ENCODE results near the gene ALG10. TPM values are rescaled to one million over a fixed set of nuclear protein-coding genes. Genes with fewer than 3 reads are reported as not detected.

ALG10 gene
- polyA plus RNA-seq, 1 of the 3 experiments (the other 2 are of a cell fraction) = 2.3 TPM

GRCh38 chr12:33988913-33989312, 33.4 kb upstream of the ALG10 start:
- no peaks in the 10 kb centered on the region for H3K79me2 ChIP-seq (ENCODE audit: insufficient read depth)
- ChIA-PET CTCF (no interaction called here), POLR2A (no interaction called here)
- no peak overlapping the region for H3K9ac ChIP-seq
- no peaks in the 10 kb centered on the region for H3K9me2 ChIP-seq
- WGBS (ENCODE audit: low lambda C conversion rate) = 2% methylated on average over 3 of the region's 3 CpGs
- H3K4me2 ChIP-seq = no peak overlapping the region
- TF ChIP-seq ELF1 (IDR thresholded peaks at IDR 0.05) (no peak), MXI1 (IDR thresholded peaks at IDR 0.05; ENCODE audit: low read depth, low read length) (no peak), CTCF (IDR thresholded peaks at IDR 0.05) (no peak), ZBTB33 (IDR thresholded peaks at IDR 0.05; ENCODE audit: borderline replicate concordance, low read depth) (no peak), RAD21 (IDR thresholded peaks at IDR 0.05; ENCODE audit: low read length) (no peak), USF2 (IDR thresholded peaks at IDR 0.05; ENCODE audit: borderline replicate concordance, low read depth, low read length) (no peak), EZH2phosphoT487 (IDR thresholded peaks at IDR 0.05; ENCODE audit: borderline replicate concordance, low read depth) (no peak), EP300 (IDR thresholded peaks at IDR 0.05; ENCODE audit: borderline replicate concordance in 1 of 2, low read depth in 1 of 2, low read length in 1 of 2) (no peak), TAF1 (IDR thresholded peaks at IDR 0.05; ENCODE audit: borderline replicate concordance, low read depth, low read length) (no peak)
- TF ChIP-seq, protein P1, sequence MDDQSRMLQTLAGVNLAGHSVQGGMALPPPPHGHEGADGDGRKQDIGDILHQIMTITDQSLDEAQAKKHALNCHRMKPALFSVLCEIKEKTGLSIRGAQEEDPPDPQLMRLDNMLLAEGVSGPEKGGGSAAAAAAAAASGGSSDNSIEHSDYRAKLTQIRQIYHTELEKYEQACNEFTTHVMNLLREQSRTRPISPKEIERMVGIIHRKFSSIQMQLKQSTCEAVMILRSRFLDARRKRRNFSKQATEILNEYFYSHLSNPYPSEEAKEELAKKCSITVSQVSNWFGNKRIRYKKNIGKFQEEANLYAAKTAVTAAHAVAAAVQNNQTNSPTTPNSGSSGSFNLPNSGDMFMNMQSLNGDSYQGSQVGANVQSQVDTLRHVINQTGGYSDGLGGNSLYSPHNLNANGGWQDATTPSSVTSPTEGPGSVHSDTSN (IDR thresholded peaks at IDR 0.05) = no peak
- TF ChIP-seq, protein P2, sequence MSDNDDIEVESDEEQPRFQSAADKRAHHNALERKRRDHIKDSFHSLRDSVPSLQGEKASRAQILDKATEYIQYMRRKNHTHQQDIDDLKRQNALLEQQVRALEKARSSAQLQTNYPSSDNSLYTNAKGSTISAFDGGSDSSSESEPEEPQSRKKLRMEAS (IDR thresholded peaks at IDR 0.05; ENCODE audit: low read depth) = no peak
- H3K27me3 ChIP-seq (ENCODE audit: insufficient read depth) = no peaks in the 10 kb centered on the region
- no peak overlapping the region for H2AFZ ChIP-seq (ENCODE audit: low read depth)
- H3K4me3 ChIP-seq (ENCODE audit: low read depth in 2 of 2, low read length in 1 of 2) = no peak overlapping the region
- no peaks in the 10 kb centered on the region for H4K20me1 ChIP-seq (ENCODE audit: insufficient read depth)
- no peaks in the 10 kb centered on the region for H3F3A ChIP-seq (replicated peaks; ENCODE audit: insufficient read depth)
- H3K36me3 ChIP-seq (replicated peaks in 1 of 2; ENCODE audit: control insufficient read depth in 1 of 2, insufficient read depth in 2 of 2, low read length in 1 of 2) = no peaks in the 10 kb centered on the region
- no peaks in the 10 kb centered on the region for H3K4me1 ChIP-seq (ENCODE audit: control insufficient read depth in 1 of 2, insufficient read depth in 2 of 2, low read depth in 1 of 2, low read length in 1 of 2)
- no peak for DNase-seq
- H3K27ac ChIP-seq (ENCODE audit: low read depth in 2 of 2, low read length in 1 of 2) = no peak overlapping the region
- no peaks in the 10 kb centered on the region for H3K9me3 ChIP-seq

Data from SK-N-SH (cell line).